ENCODE measurements around the gene PCDHGA1. TPM values are rescaled to one million over a fixed set of nuclear protein-coding genes. Genes with fewer than 3 reads are reported as not detected.

Gene PCDHGA1
- total and polyA plus RNA-seq, 2 of the 4 experiments (the other 2 are of a cell fraction) = 0.90 to 0.92 TPM

DNA sequence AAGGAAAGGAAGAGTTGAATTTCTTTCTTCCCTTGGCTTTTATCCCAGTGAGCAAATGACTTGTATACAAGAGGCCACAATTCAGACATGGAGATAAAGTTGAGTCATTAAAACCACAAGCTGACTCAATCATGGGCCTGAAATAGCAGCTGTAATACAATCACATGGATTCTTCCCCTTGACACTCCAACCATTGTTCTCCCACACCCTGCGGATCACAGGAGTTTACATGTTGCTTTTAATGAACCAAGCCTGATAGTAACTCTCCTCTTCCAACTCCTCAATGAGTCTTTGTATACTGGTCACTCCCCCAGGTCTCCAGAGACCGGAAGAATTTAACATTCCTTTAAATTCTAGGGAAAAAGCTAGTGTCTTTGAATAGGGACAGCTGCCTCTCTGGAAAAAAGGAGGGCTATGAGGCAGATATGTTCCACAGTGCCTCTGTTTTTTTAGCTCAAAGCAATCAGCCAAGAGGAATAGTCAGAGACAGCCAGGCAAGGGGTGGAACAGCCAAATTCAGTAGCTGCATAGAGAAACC is 191.0 kb downstream of the PCDHGA1 start:
- POLR2A ChIA-PET (ENCODE audit: unreplicated experiment) = no interaction called here
- H3K4me1 ChIP-seq (ENCODE audit: control insufficient read depth, insufficient read depth, low read length) = peaks cover 45% of the 10 kb centered on the region
- peak; percentile 59 for ATAC-seq (ENCODE audit: low read depth)
- TF ChIP-seq MXI1 (IDR thresholded peaks at IDR 0.05; ENCODE audit: borderline replicate concordance, low read depth, low read length) (0 out of 2 replicates have a peak, but pooled peaks have one; percentile 41), FOS (IDR thresholded peaks at IDR 0.05; ENCODE audit: low read depth, low read length) (peak; percentile 99), RAD21 (IDR thresholded peaks at IDR 0.05; ENCODE audit: low read length) (no peak), CHD1 (IDR thresholded peaks at IDR 0.05; ENCODE audit: low read depth, low read length) (no peak), RFX5 (IDR thresholded peaks at IDR 0.05; ENCODE audit: low read depth, low read length) (no peak), CEBPB (IDR thresholded peaks at IDR 0.05; ENCODE audit: low read depth, low read length) (peak; percentile 91), MAZ (IDR thresholded peaks at IDR 0.05; ENCODE audit: borderline replicate concordance, low read depth, low read length) (no peak; the same call in 1 of the 2 replicates), SMC3 (IDR thresholded peaks at IDR 0.05; ENCODE audit: low read depth, low read length) (no peak), POLR2A (IDR thresholded peaks at IDR 0.05; ENCODE audit: low read depth, low read length) (no peak), BHLHE40 (IDR thresholded peaks at IDR 0.05; ENCODE audit: low read depth, low read length) (peak; percentile 87), NFE2L2 (IDR thresholded peaks at IDR 0.05; ENCODE audit: low read depth, low read length) (peak; percentile 68; the same call in 1 of the 2 replicates)
- TF ChIP-seq, protein P1, sequence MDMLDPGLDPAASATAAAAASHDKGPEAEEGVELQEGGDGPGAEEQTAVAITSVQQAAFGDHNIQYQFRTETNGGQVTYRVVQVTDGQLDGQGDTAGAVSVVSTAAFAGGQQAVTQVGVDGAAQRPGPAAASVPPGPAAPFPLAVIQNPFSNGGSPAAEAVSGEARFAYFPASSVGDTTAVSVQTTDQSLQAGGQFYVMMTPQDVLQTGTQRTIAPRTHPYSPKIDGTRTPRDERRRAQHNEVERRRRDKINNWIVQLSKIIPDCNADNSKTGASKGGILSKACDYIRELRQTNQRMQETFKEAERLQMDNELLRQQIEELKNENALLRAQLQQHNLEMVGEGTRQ (IDR thresholded peaks at IDR 0.05; ENCODE audit: low read depth, low read length) = no peak
- TF ChIP-seq, protein P2, sequence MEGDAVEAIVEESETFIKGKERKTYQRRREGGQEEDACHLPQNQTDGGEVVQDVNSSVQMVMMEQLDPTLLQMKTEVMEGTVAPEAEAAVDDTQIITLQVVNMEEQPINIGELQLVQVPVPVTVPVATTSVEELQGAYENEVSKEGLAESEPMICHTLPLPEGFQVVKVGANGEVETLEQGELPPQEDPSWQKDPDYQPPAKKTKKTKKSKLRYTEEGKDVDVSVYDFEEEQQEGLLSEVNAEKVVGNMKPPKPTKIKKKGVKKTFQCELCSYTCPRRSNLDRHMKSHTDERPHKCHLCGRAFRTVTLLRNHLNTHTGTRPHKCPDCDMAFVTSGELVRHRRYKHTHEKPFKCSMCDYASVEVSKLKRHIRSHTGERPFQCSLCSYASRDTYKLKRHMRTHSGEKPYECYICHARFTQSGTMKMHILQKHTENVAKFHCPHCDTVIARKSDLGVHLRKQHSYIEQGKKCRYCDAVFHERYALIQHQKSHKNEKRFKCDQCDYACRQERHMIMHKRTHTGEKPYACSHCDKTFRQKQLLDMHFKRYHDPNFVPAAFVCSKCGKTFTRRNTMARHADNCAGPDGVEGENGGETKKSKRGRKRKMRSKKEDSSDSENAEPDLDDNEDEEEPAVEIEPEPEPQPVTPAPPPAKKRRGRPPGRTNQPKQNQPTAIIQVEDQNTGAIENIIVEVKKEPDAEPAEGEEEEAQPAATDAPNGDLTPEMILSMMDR (conservative IDR thresholded peaks at IDR 0.05; ENCODE audit: low read depth, low read length) = no peak
- TF ChIP-seq, protein P3, sequence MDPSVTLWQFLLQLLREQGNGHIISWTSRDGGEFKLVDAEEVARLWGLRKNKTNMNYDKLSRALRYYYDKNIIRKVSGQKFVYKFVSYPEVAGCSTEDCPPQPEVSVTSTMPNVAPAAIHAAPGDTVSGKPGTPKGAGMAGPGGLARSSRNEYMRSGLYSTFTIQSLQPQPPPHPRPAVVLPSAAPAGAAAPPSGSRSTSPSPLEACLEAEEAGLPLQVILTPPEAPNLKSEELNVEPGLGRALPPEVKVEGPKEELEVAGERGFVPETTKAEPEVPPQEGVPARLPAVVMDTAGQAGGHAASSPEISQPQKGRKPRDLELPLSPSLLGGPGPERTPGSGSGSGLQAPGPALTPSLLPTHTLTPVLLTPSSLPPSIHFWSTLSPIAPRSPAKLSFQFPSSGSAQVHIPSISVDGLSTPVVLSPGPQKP (IDR thresholded peaks at IDR 0.05; ENCODE audit: borderline replicate concordance, low read depth, low read length) = no peak

More for the DNA sequence above, 191.0 kb downstream of the PCDHGA1 start:
- H3K9me3 ChIP-seq (ENCODE audit: control insufficient read depth, insufficient read depth, low read length) = no peaks in the 10 kb centered on the region
- peak overlapping the region; percentile 45 for H3K4me2 ChIP-seq (ENCODE audit: low read depth, low read length)
- in situ Hi-C loops (cut with MboI; ENCODE audit: low sequenced_read_pairs) = loop anchor here (5.0 kb wide), 1 partner anchor 44 kb away; the partner anchor contains the start of gene PCDHGC3
- peak overlapping the region; percentile 29; the same call in 1 of the 2 replicates for H3K4ac ChIP-seq (ENCODE audit: low read depth, low read length)
- peak overlapping the region; percentile 18; the same call in 1 of the 2 replicates for H3K27ac ChIP-seq (ENCODE audit: insufficient read depth, low read length)
- peak overlapping the region; percentile 37 for H2AK9ac ChIP-seq (replicated peaks; ENCODE audit: low read depth, low read length, poor library complexity)
- peak overlapping the region; percentile 69 for H2BK120ac ChIP-seq (ENCODE audit: low read depth, low read length)
- H2AFZ ChIP-seq (replicated peaks; ENCODE audit: low read length, poor library complexity) = no peak overlapping the region
- dilution Hi-C loops (cut with HindIII; ENCODE audit: low sequenced_read_pairs, unreplicated experiment) = no loop called here
- H3K9me1 ChIP-seq (ENCODE audit: insufficient read depth, low read length) = peaks cover 29% of the 10 kb centered on the region
- peak overlapping the region; percentile 79; the same call in 1 of the 2 replicates for H3K23ac ChIP-seq (ENCODE audit: low read depth, low read length)
- H3K14ac ChIP-seq (replicated peaks; ENCODE audit: low read depth, low read length) = no peak overlapping the region
- no peaks in the 10 kb centered on the region for H3K27me3 ChIP-seq (ENCODE audit: control insufficient read depth, insufficient read depth, low read length)
- CTCF ChIA-PET = interaction anchor here (0.9 to 1.8 kb wide), 9 partner anchors 8 to 104 kb away, joined by 3 to 9 read pairs (median 3); partner anchors contain the start of genes PCDHGA11, PCDHGA12, PCDHGB7 and PCDHGC3
- intact Hi-C loops (cut with micrococcal nuclease) = loop anchor here (1.0 kb wide), 1 partner anchor 12 kb away; no protein-coding TSS in a partner anchor
- H3K79me1 ChIP-seq (ENCODE audit: low read depth in 1 of 2, low read length in 2 of 2) = peaks cover 6 to 46% of the 10 kb centered on the region in 2 experiments; a peak in 3 of 4 replicates
- H3K4me3 ChIP-seq (ENCODE audit: insufficient read depth, low read depth, low read length) = no peak overlapping the region
- no TSS peak for BruUV-seq (replicated peaks)
- peak overlapping the region; percentile 21 for H3K18ac ChIP-seq (ENCODE audit: low read depth, low read length)
- H3K9ac ChIP-seq (ENCODE audit: low read depth, low read length) = no peak overlapping the region
- H4K8ac ChIP-seq (ENCODE audit: low read depth in 2 of 2, low read length in 2 of 2) = peak overlapping the region in 1 of 2 experiments; percentile 38; a peak in 1 of 4 replicates
- H2BK15ac ChIP-seq (ENCODE audit: low read depth, low read length) = no peak overlapping the region
- H2BK5ac ChIP-seq (ENCODE audit: low read depth, low read length, poor library complexity, severe bottlenecking) = peak overlapping the region; percentile 66
- DNase-seq = peak; percentile 100
- H4K20me1 ChIP-seq (ENCODE audit: insufficient read depth, low read length) = no peaks in the 10 kb centered on the region
- no peak overlapping the region for H4K5ac ChIP-seq (ENCODE audit: low read depth, low read length)
- H3K36me3 ChIP-seq (ENCODE audit: control insufficient read depth, insufficient read depth, low read length) = peaks cover 3% of the 10 kb centered on the region; the same call in 1 of the 2 replicates
- peak overlapping the region; percentile 83 for H2BK20ac ChIP-seq (ENCODE audit: low read depth, low read length)
- H2AK5ac ChIP-seq (ENCODE audit: low read depth, low read length) = 0 out of 2 replicates have a peak overlapping the region, but pooled peaks have one; percentile 52
- WGBS, 2 experiments (ENCODE audit: extremely low coverage in 2 of 2, insufficient read length in 1 of 2) = no CpG with 5 or more reads among the region's 2 CpGs
- 0 out of 2 replicates have a peak overlapping the region, but pooled peaks have one; percentile 13 for H3K56ac ChIP-seq (ENCODE audit: extremely low read depth, insufficient read depth, low read length)
- no peak overlapping the region; the same call in 1 of the 2 replicates for H4K91ac ChIP-seq (ENCODE audit: insufficient read depth, low read depth, low read length)
